A549 (cell line): ENCODE results near the gene UVRAG.

Source experiments
- CEBPB ChIP-seq, 2 experiments: fragments of >200 bp in 1 of 2; sonication (Bioruptor Twin) in 1 of 2; formaldehyde crosslinking in 1 of 2; IDR thresholded peaks; 2 replicates each; pipeline ENCODE4 v1.6.1; 2012 to 2016
- CTCF ChIP-seq: fragments of >200 bp; sonication (Bioruptor Twin); formaldehyde crosslinking; IDR thresholded peaks from 3 replicates; pipeline ENCODE4 v1.5.1; 2016
- POLR2A ChIP-seq: IDR thresholded peaks from 2 replicates; pipeline ENCODE4 v1.6.1; 2012; ENCODE audit warnings: mild to moderate bottlenecking, low read length
- POLR2AphosphoS2 ChIP-seq: conservative IDR thresholded peaks from 2 replicates; pipeline ENCODE4 v1.6.1; 2012; ENCODE audit warnings: low read length, improper control_type of control experiment, inconsistent platforms

GRCh38 chr11:75779960-75780359 is 35.0 kb upstream of the UVRAG start:
- no peak for TF ChIP-seq CEBPB (IDR thresholded peaks at IDR 0.05)
- no peak for TF ChIP-seq CTCF
- no peak for TF ChIP-seq POLR2AphosphoS2
- TF ChIP-seq POLR2A: no peak
